ENCODE data around the gene SNX20.

The SNX20 gene

GRCh38 chr16:50632927-50633800 is 47.9 kb downstream of the SNX20 start:
- DNase-seq: no peak

GRCh38 chr16:50631985-50632576 is 49.0 kb downstream of the SNX20 start:
- no peak for DNase-seq

- no peak for DNase-seq
Measured at GRCh38 chr16:50631249-50631984, 49.7 kb downstream of the SNX20 start.

GRCh38 chr16:50630394-50631020 is 50.6 kb downstream of the SNX20 start:
- no peak for DNase-seq

- no peak for DNase-seq
Measured at GRCh38 chr16:50629334-50629733, 51.8 kb downstream of the SNX20 start.

GRCh38 chr16:50628156-50628802 is 52.8 kb downstream of the SNX20 start:
- no peak for DNase-seq

- no peak for DNase-seq
Measured at GRCh38 chr16:50627419-50627818, 53.7 kb downstream of the SNX20 start.

GRCh38 chr16:50626868-50627267 is 54.2 kb downstream of the SNX20 start:
- no peak for DNase-seq

- DNase-seq: no peak
Measured at GRCh38 chr16:50625374-50625773, 55.7 kb downstream of the SNX20 start.

- no peak for DNase-seq
Measured at GRCh38 chr16:50624449-50624970, 56.6 kb downstream of the SNX20 start.

GRCh38 chr16:50622643-50623369 is 58.3 kb downstream of the SNX20 start:
- no peak for DNase-seq

- DNase-seq: no peak
Measured at GRCh38 chr16:50622029-50622428, 59.1 kb downstream of the SNX20 start.
